ELR (cell line): ENCODE results near the gene SCYL1.
A peak's percentile ranks its signal among the peaks of the same experiment; 100 is the strongest.
"Not testable (repeated sequence)": the region's sequence is repeated elsewhere in the genome, so short reads cannot be mapped to it uniquely, and the experiment has no call there.

Experiments used
- DNase-seq: peaks from one replicate; pipeline ENCODE4 v3.0.0-alpha.2; 2015; ENCODE audit warnings: low read depth

The SCYL1 gene

DNA sequence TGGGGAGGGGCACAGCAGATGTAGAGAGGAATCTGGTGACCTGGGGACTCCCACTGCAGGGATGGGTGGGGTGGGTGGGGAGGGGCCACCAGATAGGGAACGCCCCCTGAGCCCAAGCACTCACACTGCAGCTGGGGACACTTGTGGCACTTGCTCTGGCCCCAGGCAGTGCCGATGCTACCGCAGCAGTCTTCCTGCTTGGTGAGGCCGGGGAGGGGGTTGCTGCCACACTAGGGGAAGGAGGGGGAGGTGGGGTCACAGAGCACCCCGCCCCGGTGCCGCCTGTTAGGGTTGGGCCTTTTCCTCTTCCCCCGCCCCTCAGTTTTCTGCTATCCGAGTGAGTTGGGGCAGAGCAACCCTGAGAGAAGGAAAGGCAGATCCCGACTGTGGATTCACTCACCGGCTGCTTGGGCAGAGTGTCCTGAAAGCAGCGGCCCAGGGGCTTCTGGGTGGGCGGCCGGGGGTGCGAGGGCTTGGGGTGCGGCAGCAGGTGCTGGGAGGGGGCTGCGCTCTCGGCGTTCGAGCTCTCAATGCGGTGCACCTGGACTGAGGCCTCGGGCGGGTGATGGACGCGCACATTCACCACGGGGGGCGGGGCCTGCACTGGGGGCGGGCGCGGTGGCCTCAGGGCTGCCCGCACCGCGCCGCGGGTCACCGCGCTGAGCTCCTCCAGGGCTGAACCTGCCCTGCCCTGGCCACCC lies 28.6 kb downstream of the SCYL1 start:
- no peak for DNase-seq

DNA sequence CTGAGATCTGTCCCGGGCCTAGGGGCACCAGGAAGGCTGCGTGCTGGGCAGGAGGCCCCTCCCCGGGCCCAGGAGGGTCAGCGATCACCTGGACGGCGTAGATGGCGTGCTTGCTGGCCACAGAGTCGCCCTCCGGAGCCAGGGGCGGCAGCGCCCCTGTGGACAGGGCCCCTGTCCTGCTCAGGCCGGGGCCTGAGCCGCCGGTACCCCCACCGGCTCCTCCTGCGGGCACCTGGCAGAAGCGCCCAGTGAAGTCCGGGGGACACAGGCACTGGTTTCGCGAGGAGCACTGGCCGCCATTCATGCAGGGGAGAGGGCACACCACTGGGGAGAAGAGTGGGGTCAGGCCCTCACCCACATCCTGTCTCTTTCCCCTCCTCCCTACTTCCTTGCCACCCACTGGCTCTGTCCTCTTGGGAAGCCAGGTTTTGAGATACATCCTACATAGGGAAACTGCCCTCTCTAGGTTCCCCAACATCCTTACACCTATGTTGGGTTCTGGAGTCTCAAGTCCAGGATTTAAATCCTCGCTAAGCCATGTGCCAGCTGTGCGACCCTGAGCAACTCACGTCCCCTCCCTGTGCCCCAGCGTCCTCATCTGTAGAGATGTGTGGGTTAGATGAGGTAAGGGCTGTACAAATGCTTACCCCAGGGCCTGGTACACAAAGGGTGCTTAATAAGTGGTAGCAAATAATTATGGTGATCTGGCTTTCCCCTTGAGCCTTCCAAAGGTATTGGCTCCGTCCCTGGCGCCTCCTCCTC lies 29.4 kb downstream of the SCYL1 start:
- DNase-seq = no peak

DNA sequence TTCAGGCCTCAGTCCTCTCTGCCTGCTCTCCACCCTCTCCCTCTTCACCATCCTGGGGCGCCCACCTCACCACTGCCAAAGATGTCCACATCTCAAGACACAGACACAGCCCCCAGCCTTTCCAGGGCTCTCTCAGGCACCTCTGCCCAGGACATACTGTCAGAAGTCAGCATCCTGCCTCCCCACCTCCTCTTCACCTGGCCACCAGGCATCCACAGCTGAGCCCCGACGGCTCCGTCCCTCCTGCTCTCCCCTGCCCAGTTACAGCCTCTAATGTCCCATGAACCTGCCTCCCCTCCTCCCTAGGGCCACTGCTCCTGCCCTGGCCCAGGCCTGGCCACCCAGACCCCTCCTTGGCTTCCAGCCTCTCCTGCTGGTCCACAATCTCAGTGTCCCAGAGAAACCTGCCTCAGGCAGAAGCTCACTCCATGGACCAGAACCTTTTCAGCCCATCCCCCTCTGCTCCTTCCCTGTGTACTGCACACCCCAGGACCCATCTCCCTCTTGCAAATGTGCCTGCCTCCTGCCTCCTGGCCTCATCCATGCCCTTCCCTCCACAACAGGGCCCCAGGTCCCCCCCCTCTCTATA lies 30.1 kb downstream of the SCYL1 start:
- DNase-seq = no peak

DNA sequence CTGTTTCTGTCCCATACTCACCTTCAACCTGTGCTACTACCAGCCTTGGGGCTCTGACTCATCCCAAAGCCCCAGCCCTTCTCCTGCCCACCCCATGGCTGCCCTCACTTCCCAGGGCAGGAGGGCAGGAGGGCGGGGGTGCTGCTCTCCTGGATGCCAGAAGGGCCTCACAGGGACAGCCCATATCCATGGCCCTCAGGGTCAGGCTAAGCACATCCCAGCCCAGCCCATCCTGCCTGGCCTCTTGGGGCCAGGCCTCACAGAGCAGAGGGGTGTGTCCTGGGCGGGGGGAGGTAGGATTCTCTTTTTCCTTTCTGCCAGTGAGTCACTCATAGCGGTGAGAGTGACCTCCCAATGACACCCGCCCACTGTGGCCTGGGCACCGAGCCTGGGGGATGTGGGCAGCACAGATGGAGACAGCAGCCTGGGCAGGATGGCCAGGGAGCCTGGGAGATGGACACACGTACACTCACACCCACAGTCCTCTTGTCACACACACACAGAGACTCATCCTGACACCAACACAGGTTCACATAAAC lies 30.9 kb downstream of the SCYL1 start:
- peak; percentile 93 for DNase-seq

DNA sequence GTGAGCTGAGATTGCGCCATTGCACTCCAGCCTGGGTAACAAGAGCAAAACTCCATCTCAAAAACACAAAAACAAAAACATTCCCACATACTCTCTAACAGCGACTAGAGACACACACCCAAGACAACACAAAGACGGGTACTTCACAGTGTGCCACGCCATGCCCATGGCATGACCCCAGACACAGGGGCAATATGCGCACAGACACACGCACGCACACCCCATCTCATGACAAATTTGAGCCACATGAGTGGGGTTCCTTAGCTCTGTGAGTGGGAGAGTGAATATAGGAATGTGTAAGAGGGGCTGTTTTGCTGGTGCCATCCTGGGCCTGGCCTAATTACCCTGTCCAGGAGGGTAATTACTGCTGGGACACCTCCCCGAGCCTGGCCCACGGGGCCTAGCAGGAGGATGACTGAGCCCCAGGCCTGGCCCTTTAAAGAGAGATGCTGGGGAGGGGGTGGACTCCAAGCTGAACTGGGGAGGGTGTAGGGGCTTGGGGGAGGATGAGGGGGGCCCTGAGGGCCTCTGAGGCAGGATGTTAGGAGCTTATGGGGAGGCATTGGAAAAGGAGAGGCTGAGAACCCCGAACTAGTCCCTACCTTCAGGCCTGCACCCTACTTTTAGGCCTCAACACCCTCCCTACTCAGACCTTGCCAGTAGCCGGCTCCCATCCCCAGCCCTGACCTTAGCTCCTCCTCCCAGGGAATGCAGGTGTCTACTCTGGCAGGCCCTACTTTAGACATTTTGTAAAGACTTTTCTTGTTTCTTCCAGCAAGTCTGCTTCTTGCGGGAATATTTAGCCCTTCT lies 31.8 kb downstream of the SCYL1 start:
- DNase-seq = peak; percentile 43

DNA sequence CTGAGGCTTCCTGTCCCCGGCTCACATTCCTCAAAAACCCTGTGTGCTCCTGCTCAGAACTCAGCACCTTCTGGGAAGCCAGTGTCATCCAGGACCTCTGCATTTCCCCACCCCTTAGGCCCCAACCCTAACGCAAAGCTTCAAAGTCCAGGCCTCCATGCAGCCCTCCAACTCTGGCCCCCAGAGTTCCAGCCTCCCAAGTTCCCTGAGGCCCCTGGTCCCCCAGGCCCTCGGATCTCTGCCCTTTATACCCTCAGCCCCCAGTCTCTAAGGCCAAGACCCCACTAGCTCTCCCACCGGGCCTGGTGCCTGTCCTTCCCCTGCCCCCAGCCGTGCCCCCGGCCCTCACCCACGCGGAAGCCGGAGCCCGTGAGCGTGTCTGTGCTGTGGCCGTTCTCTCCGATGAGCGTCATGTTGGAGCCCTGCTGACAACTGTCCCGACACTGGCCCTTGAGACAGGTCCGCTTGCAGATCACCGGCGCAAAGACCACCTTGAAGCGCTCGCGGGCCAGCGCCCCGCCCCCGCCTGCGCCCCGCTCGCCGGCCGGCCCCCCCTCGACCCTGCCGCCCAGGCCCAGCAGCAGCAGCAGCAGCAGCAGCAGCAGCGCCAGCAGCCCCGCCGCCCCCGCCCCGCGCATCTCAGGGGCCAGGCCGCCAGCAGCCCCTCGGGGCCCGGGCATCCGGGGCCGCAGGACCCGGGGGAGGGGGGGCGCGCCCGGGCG lies 32.6 kb downstream of the SCYL1 start:
- no peak for DNase-seq

DNA sequence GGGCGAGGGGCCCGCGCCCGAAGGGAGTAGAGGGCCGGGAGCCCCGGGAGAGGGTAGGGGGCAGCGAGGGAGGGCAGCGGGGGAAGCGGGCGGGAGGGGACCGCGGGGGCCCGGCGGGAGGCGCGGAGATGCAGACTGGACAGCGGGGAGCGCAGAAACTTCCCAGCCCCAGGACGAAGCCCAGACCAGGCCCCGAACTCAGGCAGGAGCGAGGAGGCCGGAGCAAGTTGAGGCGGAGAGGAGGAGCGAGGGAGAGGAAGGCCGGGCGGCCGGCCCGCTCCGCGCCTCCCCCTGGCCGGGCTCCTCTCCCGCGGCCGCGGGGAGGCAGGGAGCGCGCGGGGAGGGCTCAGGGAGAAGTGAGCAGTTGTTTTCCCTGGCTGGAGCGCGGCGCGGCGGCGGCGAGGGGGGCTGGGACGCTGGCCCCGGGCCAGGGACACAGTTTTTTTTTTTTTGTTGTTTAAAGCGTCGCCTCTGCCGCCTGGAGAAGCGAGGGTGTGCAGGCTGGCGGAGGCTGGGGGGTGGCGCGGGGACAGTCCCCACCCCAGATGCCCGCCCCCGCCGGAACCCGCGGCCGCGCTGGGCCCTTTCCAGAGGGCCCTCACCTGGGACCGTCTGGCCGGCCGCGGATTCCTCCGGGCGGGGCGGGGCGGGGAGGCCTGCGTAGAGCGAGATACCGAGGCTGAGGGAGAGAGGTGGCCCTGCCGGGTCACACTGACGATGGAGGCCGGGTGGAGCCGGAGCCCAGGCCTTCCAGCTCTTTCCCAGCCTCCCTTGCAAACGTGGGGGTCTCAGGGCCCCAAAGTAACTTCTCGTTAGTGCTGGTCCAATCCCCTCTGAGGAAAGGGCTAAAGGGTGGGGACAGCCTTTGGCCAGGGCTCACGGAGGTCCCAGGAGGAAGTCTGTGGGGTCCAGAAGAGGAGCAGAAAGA lies 33.4 kb downstream of the SCYL1 start, which contains the start of gene LTBP3:
Gene LTBP3 (minus strand): TSS at position 358 of the 928 bp plus-strand sequence. CDS start 400 bp downstream, outside the sequence.
- DNase-seq = peak; percentile 77

DNA sequence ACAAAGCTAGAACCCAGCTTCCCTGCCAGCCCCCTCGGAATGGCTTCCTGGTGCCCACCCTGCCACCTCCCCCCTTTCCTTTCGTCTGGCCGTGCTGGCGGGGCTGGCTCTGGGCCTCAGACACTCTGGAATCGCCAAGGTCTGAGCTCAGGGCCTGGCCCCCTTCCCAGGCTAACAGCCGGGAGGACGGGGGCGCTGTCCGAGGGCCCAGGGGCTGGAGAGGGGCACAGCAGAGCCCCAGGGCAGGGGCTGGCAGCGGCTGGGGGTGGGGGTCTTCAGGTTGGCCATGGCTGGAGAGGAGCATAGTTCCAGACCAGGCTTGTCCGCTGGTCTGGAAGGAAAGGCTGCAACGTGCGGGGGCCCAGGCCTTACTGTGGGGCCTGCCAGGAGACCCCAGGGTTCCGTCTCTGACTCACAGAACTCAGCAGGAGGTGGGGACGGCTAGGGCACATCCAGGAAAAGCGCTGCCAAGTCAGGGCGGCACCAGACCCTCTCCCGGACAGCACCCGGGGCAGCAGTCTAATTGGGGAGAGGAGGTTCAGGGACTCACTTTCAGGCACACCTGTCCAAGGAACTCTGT lies 34.1 kb downstream of the SCYL1 start:
- DNase-seq = no peak

DNA sequence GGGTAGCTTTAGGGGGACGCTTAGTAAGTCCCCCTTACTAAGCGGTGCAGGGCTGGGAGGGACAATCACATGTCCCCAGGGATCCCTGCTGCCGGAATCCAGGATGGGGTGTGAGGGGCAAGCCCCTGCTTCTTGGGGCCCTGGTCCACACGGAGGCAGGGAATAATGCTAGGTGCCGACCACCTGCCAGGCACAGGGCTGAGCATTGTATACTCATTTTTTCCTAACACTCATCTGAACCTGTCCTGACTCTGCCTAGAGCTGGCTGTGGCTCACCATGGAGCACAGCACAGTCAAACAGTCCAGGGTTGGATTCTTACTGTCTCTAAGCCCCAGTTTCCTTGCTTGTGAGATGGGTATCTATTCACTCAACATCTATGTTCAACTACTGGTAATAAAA lies 34.7 kb downstream of the SCYL1 start:
- DNase-seq = no peak

DNA sequence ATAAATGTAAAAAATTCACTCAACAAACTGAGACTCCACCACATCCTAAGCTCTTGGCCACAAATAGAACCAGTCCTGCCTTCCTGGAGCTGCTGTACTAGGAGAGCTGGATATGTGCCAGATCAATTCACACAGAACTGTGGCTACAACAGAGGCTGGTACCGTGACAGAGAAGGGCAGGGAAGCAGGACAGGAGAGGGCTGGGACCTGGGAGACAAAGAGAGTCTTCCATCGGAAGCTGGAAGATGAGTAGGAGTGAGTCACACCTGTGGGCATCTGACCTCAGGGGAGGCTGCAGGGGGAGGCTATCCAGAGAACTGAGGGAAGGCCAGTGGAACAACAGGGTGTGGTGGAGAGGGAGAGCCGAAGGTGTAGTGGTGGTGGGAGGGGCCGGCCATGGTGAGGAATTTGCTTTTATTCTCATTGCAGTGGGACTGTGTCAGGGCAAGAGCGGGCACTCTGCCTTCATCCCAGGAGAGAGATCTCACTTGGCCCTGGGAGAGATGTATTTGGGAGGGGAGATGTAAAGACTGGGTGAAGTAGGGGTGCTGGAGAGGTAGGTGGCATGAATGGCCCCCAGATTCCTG lies 35.2 kb downstream of the SCYL1 start:
- DNase-seq = peak; percentile 93

DNA sequence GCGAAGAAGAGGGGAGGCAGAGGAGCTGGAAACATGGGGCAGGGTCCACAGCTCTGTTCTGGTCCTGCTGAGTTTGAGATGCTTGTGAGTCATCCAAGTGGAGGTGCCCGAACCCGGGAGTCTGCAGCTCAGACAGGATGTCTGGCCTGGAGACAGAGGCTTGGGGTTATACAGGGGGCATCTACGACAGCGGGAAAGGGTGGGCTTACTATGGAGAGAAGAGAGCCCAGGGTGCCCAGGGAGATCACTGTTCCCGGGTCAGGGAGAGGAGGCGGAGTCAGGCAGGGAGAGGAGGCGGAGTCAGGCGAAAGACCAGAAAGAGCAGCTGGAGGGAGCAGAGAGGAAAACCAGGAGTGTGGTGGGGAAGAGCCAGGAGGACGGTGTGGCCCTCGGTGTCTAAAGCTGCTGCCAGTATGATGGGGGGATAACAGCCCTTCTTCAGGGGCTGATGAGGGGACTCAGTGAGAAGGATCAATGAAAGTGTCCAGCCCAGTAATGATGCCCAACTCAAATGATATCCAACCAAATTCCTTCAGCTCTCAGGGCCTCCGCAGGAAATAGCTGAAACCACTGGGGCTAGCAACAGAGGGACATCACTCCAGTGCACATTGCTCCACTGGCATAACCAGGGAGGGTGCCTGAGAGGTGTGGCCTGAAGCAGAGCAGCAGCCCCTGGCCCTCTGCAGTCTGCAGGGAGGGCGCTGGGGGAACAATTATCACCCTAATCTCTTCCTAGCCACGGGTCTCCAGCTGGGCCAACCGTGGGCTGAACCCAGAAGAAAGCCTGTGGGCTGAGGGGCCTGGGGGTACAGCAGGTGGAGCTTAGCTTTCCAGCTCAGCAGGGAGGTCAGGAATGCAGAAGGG lies 35.9 kb downstream of the SCYL1 start:
- peak; percentile 86 for DNase-seq

DNA sequence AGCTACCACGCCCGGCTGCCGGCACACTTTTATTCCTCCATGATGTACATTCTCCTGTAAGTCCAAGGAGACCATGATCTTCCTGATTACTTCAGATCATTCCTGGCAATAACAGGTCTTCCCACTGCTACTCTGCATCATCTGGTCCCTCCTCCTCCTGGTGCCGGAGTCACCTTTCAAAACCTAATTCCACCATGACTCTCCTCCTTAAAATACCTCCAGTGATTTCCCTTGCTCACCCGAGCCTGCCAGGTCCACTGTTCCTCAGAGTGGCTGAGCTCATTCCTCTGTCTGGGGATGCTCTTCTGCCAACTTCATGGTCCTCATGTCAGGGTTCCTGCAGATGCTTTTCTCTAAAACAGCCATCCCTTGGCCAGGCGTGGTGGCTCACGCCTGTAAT lies 37.1 kb downstream of the SCYL1 start:
- DNase-seq = no peak

DNA sequence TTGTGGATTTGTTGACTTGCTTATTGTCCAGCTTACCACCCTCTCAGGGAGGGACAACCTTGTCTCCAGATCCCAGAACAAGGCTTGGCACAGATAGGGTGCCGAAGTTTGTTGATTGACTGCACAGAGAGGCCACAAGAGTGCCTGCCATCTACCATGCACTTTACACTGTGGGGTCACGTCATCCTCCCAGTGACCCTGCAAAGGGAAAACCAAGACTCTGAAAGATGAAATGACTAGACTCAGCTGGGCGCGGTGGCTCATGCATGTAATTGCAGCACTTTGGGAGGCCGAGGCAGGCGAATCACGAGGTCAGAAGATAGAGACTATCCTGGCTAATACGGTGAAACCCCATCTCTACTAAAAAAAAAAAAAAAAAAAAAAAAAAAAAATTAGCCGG lies 37.9 kb downstream of the SCYL1 start:
- DNase-seq = no peak

DNA sequence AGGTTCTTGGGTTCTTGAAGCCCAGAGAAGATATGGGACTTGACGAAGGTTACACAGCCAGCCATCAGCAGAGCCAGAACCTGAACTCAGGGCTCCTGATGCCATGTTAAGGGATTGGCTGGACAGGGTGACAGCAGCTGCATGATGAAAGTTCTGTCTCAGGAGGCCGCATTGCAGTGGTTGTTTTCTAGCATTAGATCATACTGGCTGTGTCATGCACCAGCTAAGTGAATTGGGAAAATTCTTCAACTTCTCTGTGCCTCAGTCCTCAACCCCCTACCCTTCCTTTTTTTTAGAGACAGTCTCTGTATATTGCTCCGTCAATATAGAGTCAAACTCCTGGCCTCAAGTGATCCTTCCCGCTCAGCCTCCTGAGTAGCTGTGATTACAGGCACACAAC lies 38.7 kb downstream of the SCYL1 start:
- DNase-seq = peak; percentile 40

DNA sequence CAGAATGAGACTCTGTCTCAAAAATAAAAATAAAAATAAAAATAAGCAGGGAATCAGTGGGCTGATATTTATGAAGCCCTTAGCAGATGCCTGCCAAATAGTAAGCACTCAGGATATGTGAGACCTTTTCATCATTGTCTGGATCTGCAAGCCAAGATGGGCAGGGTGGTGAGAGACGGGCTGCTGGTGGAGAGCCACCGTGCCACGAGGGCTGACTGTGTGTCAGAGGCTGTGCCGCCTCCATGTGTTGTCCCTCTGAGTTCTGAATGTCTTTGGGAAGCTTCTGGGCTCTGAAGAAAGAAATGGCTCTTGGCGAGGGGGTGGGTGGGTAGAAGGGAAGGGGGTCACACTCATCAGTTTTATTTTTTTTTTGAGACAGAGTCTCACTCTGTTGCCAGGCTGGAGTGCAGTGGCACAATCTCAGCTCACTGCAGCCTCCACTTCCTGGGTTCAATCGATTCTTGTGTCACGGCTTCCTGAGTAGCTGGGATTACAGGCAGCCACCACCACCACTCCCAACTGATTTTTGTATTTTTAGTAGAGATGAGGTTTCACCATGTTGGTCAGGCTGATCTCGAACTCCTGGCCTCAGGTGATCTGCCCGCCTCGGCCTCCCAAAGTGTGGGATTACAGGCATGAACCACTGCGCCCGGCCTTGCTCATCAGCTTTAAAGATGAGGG lies 40.1 kb downstream of the SCYL1 start:
- not testable (repeated sequence) for DNase-seq

DNA sequence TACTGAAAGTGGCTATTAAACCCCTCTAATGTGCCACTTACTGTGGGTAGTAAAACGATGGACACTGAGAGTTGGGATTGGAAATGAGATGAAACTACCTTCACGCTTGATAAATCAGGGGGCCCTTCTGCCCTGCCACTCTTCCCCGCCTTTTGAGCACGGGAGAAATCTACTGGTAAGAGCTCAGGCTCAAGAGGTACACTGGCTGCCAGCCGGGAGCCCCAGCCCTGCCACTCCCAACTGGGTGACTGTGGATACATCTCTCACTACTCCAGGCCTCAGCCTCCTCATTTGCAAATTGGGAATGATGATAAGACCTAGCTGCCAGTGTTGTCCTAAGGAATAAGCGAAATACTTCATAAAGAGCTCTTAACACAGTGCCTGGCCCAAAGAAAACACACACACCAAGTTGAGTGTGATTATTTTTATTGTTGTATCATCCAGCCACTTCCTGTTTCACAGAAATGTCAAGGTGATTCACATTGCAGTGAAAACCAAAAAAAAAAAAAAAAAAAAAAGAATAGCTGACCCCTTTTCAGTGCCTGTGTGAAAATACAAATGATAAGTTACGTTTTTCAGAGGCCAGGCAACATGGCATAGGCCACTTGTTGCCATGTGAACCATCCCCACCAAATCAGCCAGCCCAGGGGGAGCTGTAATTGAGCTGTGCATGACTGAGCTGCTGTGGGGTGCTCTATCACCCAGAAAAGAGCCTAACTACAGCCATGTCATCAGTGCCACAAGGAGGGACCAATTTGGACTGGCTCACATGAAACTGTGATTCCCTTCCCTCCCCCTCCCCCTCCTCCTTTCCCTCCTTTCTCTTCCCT lies 41.0 kb downstream of the SCYL1 start:
- DNase-seq = peak; percentile 64
